Measurements from ENCODE around the gene ANXA10. TPM values are rescaled to one million over a fixed set of nuclear protein-coding genes. Genes with fewer than 3 reads are reported as not detected.
"Not testable (repeated sequence)": the region's sequence is repeated elsewhere in the genome, so short reads cannot be mapped to it uniquely, and the experiment has no call there.

ANXA10 gene, protein sequence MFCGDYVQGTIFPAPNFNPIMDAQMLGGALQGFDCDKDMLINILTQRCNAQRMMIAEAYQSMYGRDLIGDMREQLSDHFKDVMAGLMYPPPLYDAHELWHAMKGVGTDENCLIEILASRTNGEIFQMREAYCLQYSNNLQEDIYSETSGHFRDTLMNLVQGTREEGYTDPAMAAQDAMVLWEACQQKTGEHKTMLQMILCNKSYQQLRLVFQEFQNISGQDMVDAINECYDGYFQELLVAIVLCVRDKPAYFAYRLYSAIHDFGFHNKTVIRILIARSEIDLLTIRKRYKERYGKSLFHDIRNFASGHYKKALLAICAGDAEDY
- total RNA-seq: not detected
- long read RNA-seq: 0 reads

DNA sequence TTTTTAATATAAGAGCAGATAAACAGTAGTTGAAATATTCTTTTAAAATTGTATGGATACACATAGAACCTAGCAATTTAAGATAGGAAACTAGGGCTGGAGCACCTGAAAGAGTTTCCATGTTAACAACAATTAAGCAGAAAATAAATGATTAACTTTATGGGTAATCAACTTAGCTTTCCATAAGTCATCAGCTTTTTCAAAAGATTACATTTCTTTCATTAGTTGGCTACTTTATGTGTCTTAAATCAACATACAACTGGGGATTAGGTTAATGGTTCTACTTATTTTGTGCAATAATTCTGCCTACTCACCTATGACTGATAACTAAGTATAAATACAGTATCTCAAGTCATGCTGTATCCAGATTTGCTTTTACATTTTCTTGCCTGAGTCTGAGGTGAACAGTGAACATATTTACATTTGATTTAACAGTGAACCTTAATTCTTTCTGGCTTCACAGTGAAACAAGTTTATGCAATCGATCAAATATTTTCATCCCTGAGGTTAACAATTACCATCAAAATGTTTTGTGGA, at the start of gene ANXA10:
Gene ANXA10 (plus strand): TSS at position 362 of the 537 bp plus-strand sequence. CDS start 164 bp downstream, at position 526.
- no peak for DNase-seq (ENCODE audit: low spot score)

DNA sequence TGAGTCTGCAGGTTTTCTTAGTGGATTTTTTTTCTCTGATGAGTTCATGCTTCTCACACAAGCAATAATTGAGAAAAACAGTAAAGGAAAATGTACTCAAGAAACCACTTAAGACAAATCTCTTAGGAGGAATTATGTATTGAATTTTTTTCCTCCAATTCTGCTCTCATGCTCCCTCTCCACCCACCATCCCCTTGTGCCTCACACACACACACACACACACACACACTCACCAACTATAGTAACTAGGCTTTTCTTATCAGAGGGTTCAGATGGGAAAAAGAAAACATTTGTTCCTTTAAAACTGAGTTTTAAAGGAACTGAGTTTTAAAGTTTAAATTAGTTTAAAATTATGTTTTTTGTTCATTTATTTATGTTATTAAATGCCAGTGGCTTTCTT, 47.0 kb upstream of the ANXA10 start:
- DNase-seq (ENCODE audit: low spot score): no peak

DNA sequence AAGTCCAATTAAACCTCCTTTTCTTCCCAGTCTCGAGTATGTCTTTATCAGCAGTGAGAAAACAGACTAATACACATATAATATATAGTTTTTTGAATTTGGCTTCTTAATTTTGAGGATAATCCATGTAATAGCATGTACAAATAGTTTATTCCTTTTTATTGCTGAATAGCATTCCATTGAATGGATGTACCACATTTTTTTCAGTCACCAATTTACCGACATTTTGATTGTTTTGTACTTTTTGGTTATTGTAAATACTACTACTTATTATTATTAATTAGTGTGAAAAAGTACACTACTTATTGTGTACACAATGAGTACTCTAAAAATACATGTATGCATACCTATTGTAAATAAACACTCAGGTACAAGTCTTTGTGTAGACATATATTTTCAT, 42.3 kb upstream of the ANXA10 start:
- no peak for DNase-seq (ENCODE audit: low spot score)

DNA sequence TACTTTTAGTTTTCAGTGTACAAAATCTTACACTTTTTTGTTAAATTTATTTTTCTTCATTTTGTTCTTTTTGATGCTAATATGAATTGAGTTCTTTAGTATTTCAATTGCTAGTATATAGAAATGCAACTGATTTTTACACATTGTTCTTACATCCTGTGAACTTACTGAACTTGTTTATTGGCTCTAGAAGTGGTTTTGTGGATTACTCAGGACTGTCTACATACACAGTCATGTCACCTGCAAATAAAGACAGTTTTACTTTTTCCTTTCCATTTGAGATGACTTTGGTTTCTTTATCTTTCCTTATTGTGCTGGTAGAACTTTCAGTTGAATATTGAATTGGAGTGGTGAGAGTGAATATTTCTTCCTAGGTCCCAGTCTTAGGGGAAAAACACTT, 40.8 kb upstream of the ANXA10 start:
- no peak for DNase-seq (ENCODE audit: low spot score)

DNA sequence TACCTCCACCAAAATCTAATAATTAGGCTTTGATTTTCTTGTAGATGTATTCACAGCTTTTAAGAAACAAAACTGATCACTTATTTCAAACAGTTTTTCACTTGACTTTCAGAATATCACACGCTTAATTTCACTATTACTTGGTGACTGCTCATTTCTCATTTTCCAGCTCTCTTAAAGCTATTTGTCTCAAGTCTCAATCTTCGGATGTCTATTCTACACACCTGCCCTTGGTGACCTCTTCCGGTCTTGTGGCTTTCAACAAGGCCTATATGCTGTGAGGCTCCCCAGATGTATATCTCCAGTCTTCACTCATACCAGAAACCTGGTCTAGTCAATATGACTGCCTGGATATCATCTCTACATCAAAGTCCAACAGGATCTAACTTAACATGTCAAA, 34.9 kb upstream of the ANXA10 start:
- DNase-seq (ENCODE audit: low spot score): no peak

DNA sequence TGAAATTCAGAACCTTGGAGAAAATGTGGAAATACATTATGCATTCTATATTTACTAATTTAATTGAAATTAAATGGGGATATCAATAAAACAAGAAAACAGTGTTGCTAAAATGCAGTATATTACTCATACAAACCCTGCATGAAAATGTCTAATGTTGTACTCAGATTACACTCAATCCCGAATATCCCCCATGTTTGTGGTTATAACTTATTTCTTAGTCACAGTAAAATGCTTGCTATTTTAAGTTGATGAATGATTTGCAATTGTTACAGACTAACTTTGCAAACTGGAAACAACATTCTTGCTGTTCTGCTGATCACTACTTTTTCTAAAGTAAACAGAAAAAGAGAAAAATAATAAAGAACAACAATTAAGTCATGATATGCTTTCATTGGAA, 33.1 kb upstream of the ANXA10 start:
- no peak for DNase-seq (ENCODE audit: low spot score)

DNA sequence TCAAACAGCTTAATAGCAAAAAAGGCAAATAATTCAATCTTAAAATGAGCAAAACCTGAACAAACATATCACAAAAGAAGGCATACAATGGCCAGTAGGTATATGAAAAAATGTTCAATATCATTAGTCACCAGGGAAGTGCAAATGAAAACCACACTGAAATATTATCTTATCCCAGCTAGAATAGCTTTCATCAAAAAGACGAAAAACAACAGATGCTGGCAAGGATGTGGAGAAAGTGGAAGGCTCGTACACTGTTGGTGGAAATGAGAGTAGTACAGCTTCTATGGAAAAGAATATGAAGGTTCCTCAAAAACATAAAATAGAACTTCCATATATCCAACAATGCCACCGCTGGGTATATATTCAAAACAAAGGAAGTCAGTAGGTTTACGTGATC, 29.3 kb upstream of the ANXA10 start:
- DNase-seq (ENCODE audit: low spot score): no peak

DNA sequence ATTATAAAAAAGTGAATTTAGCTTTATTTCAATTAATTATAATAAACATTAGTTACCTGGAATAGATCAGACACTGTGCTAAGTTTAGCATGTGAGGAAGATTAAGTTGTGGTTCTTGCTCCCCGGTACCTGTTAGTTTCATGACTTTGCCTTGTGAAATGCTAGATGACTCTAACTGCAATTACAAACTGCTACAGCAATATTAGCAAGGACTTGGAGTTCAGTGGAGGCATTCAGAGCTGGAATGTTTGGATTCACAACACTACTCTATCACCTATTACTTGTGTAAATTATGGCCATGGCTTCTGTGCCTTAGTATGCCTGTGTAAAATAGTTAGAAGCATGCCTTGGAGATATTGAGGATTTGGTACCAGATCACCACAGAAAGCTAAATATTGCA, 21.4 kb upstream of the ANXA10 start:
- no peak for DNase-seq (ENCODE audit: low spot score)

DNA sequence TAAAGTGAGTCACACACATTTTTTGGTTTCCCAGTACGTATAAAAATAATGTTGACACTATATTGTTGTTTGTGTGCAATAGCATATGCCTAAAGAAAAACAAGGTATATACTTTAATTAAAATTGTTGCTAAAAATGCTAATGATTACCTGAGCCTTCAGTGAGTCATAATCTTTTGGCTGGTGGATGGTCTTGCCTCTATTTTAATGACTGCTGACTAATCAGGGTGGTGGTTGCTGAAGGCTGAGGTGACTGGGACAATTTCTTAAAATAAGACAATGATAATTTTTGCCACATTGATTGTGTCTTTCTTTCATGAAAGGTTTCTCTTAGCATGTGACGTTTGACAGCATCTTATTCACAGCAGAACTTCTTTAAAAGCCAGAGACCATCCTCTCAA, 21.0 kb upstream of the ANXA10 start:
- DNase-seq (ENCODE audit: low spot score): no peak

DNA sequence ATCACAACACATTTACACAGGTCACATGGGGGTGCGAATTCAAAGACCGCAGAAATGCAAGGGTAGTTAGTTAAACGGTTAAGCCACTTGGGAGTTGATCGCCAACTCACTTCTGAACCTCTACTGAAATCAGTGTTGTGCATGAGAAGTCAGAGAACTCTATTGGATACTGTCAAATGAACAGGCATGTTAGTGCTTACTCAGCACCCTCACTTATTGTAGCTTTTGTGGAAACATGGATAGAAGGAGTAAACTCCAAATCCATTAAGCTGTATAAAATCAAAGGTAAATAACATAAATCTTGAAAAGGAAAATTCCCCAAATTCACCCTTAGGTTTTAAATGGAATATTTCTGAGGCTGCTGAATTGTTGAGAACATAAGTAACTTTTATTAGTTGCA, 17.5 kb upstream of the ANXA10 start:
- no peak for DNase-seq (ENCODE audit: low spot score)

DNA sequence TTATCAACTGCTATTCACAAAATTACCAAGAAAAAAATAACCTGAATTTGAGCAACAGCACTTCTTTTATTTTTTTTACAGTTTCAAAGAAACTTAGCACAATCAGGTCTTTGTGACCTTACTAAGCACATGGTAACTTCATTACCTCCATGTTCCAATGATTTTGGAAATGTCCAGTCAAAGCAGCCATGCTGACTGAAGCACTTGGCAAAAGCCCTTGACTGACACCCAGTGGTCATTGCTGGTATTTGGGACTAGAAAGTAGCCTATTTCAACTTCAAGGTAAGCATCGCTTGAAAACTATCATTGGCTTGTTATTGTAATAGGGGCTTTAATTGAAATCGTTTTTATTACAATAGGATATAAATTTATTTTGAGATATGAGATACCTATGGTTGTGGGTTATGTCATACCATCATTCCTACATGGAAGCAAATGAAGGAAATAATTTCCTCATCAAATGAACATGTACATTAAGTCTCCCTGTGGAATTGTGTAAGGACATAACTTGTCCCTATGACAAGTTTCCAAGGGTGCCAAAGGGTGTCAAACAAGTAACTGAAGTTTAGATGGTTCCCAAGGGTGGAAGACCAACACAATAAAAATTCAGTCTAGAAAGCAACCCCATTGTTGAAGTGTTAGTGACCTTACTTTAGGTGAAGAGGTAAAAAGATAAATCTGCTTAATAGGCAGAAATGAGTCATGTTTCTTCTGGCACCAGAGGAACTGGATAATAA, 15.2 kb upstream of the ANXA10 start:
- no peak for DNase-seq (ENCODE audit: low spot score)

DNA sequence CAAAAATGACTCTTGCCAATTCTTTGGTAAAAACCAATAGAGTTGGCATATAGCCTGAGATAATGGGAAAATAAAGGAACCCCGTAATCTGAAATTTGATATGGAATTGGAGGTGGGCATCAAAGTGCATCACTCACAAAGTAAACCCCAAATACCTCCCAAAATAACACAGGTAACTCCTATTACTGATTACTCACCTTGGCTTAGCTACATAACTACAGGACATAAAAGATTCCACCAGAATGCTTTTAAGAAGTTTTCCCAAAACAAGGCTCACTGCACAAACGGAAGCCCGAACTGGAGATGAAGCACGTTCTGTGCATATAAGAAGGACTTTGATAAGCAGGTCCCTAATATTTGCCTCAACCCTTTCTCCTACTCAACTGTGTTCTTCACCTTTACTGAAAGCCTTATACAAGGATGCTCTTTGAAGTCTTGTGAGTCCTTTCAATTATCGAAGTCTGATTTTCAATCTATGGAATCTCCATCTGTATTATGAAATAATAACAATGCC, 14.6 kb upstream of the ANXA10 start:
- no peak for DNase-seq (ENCODE audit: low spot score)

DNA sequence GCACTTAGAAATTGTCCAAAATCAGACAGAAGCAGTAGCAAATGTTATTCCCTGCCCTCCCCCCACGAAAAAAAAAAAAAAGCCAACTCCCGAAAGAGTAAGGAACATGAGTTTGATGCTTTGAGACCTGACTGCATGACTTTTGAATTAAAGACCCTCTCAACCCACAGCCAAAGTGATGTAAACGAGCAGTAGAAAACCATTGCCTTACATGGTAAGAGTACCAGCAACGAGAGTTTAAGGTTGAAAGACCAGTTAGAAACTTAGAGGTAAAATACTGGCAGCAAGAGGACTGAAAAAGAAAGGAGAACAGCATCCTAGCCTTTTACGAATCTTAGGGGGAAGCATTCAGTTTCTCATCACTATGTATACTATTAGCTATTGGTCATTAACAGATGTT, 10.0 kb upstream of the ANXA10 start:
- no peak for DNase-seq (ENCODE audit: low spot score)

DNA sequence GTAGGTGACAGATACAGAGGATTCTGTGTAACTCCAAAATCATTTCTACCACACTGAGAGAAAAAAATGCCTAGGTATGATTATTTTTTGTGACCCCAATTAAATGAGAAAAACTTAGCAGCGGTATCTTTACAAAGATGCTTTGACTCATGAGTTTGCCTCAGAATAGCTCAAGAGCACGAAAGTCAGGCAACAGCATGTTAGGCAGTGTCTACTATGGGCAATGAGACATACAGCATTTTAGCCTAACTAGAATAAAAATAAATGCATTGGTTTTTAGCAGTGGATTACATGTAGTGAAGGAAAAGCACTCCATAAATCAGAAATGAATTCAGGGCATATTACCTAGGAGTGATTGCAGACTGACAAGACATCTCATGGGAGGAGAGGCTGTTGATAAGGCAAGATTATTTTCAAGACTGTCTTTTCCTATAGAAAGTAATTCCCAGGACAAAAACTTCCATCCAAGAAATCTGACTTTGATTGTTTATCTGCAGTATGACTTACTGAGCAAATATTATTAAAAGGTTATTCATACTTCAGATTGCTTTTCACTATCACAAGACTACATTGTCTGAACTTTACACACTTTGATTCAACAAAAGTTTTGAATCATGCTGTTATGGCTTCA, 3.6 kb downstream of the ANXA10 start:
- no peak for DNase-seq (ENCODE audit: low spot score)

DNA sequence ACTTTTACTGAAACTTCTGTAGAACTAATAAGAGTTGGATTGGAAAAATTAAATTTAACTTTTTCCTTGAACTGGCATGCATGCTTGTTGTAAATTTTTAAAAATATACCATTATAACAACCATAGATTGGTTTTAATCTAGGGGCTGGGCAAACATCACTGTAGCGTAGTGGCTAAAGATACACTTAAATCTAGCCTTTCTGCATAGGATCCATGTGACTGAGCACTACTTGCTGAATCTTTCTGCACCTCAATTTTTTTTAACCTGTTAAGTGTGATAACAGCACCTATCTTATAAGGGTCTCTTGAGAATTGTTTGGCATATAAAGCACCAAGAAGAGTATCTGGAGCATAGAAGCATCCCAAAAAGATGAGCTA, 4.1 kb downstream of the ANXA10 start:
- DNase-seq (ENCODE audit: low spot score): no peak

DNA sequence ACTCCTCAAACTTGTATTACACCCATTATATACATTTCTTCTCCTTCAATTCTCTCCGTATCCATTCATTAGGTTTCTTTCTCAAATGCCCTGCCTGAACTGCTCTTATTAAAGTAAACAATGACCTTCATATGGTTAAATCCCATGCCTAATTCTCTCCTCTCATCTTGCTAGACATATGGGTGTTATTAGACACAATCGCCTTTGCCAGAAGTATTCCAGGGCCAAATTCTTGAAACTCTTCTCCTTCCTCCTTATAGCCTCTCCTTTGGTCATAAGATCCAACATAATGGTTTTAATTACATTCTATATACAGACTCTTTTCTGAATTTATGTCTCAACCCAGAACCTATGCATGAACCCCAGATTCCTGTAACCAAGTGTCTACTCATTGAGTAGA, 4.8 kb downstream of the ANXA10 start:
- DNase-seq (ENCODE audit: low spot score): no peak

DNA sequence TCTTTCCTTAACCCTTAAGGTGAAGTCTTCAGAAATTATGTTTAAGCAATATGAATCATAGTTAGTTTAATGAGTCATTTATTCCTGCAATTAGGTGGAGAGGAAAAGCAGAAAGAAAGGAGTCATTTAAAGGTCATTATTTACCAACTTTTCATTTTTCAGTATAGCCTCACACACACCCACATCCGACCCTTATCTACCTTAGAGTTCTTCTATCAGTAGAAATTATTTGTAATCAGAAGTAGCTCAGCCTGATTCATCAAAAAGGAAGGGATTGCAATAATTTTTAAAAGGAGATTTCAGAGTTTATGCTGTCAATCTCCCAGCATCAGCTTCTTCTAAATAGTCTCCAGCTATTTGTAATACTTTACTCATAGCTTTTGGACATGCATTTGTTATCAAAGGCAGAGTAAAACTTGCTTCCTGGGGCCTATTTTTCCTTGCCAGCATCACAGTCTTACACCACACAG, 5.9 kb downstream of the ANXA10 start:
- DNase-seq (ENCODE audit: low spot score): no peak

DNA sequence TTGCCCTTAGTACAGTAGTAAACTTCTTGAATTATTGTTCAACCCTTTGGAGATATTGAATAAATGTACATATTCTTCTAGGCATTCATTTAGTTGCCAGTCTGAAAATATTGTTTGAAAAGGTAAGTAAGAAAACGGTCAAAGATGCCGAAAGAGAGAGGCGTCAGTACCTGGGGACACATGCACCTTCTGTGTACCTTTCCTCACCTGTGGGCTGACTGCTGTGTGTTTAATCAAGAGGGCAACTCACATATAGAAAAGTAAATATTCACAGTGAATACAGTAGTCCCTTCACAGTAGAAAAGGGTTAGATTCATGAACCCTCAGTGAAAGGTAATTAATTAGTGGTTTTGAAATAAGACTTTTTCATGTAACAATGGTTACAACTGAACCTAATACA, 6.9 kb downstream of the ANXA10 start:
- DNase-seq (ENCODE audit: low spot score): no peak

DNA sequence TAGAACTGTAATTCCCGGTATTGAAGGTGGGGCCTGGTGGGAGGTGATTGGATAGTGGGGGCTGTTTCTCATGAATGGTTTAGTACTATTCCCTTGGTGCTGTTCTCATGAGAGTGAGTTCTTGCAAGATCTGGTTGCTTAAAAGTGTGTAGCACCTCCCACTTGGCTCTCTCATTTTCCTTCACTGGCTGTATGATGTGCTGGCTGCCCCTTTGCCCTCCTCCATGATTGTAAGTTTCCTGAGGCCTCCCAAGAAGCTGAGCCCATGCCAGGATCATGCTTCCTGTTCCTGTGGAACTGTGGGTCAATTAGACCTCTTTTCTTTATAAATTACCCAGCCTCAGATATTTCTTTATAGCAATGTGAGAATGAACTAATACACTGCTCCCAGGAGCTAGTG, 8.7 kb downstream of the ANXA10 start:
- DNase-seq (ENCODE audit: low spot score): no peak

DNA sequence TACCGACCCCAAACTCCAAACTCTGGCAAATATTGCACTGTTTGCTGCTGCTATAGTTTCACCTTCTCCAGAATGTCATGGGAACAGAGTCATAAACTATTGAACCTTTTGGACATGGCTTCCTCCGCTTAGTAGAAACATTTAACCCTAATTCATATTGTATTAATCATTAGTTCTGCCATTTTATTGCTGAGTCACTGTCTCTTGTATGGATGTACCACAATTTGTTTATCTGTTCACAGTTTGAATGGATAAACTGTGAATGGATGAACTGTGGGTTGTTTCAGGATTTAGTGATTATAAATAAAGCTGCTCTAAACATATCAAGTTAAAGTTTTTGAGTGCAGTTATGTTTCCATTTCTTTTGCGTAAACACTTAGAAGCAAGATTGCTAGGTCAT, 10.1 kb downstream of the ANXA10 start:
- DNase-seq (ENCODE audit: low spot score): no peak

DNA sequence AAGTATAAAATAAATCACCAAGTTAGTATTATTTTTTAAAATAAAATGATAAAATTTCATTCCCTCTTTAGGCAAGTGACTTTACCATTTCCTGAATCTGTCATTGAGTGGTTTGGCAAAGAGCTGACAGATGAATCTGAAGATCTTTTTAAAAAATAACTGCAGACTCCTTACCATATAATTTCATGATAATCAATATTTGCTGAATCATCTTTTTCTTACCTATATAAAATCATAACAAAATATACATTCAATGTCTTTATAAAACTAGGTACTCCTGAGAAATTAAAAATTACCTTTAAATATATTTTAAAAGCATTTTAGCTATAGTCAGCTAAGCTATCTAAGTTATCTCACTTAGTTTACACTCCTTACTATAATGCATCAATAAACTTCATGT, 17.2 kb downstream of the ANXA10 start:
- DNase-seq (ENCODE audit: low spot score): no peak

DNA sequence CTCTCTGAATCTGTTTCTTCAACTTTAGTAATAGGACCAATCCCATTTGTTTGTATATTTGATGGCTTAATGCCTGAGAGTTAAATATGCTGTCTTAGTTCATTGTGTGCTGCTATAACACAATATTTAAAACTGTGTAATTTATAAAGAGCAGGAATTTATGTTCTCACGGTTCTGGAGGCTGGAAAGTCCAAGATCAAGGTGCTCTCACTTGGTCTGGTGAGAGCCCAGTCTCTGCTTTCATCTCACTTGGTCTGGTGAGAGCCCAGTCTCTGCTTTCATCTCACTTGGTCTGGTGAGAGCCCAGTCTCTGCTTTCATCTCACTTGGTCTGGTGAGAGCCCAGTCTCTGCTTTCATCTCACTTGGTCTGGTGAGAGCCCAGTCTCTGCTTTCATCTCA, 20.7 kb downstream of the ANXA10 start:
- DNase-seq (ENCODE audit: low spot score): not testable (repeated sequence)

Measured in mesenteric fat pad (tissue), 1 donor.